ES-I3 (cell line): ENCODE data around the gene SF3B6.
"Not testable (repeated sequence)": the region's sequence is repeated elsewhere in the genome, so short reads cannot be mapped to it uniquely, and the experiment has no call there.

ENCODE experiments used
- H3K36me3 ChIP-seq: 2 replicates; pipeline ENCODE4 v1.6.1; 2013; ENCODE audit warnings: mild to moderate bottlenecking, low read length, control low read depth, moderate library complexity; ENCODE audit not compliant: insufficient read depth
- H3K4me1 ChIP-seq: 2 replicates; pipeline ENCODE4 v1.6.1; 2013; ENCODE audit warnings: mild to moderate bottlenecking, control low read depth, low read length; ENCODE audit not compliant: insufficient read depth
- H3K9ac ChIP-seq: 2 replicates; pipeline ENCODE4 v1.6.1; 2013; ENCODE audit warnings: low read depth, mild to moderate bottlenecking, low read length, moderate library complexity
- H3K9me3 ChIP-seq: 2 replicates; pipeline ENCODE4 v1.6.1; 2013; ENCODE audit warnings: mild to moderate bottlenecking, low read length, moderate library complexity; ENCODE audit not compliant: control insufficient read depth, insufficient read depth

SF3B6 gene

GRCh38 chr2:24075915-24076848, at the start of gene SF3B6:
SF3B6 (minus strand) TSS chr2:24076326; CDS start chr2:24076229, 97 bp downstream.
- Histone ChIP-seq H3K4me1 (no peaks in the 10 kb centered on the region), H3K9me3 (no peaks in the 10 kb centered on the region), H3K36me3 (peaks cover 11% of the 10 kb centered on the region), H3K9ac (peak within 1 kb of the TSS; percentile 62)

- Histone ChIP-seq H3K4me1 (no peaks in the 10 kb centered on the region), H3K36me3 (no peaks in the 10 kb centered on the region), H3K9ac (peak overlapping the region; percentile 90), H3K9me3 (no peaks in the 10 kb centered on the region)
These were observed 47.9 kb upstream of the SF3B6 start for GRCh38 chr2:24123922-24124580.

- Histone ChIP-seq H3K9ac (peak within 1 kb of the TSS; percentile 90), H3K9me3 (no peaks in the 10 kb centered on the region), H3K36me3 (no peaks in the 10 kb centered on the region), H3K4me1 (no peaks in the 10 kb centered on the region)
These were observed 47.2 kb upstream of the SF3B6 start, which contains the start of the genes FAM228B and PFN4 for GRCh38 chr2:24123195-24123921. FAM228B (plus strand) TSS chr2:24123469; CDS start chr2:24124362, 893 bp downstream. PFN4 (minus strand) TSS chr2:24123334; CDS start chr2:24122535, 799 bp downstream.

DNA sequence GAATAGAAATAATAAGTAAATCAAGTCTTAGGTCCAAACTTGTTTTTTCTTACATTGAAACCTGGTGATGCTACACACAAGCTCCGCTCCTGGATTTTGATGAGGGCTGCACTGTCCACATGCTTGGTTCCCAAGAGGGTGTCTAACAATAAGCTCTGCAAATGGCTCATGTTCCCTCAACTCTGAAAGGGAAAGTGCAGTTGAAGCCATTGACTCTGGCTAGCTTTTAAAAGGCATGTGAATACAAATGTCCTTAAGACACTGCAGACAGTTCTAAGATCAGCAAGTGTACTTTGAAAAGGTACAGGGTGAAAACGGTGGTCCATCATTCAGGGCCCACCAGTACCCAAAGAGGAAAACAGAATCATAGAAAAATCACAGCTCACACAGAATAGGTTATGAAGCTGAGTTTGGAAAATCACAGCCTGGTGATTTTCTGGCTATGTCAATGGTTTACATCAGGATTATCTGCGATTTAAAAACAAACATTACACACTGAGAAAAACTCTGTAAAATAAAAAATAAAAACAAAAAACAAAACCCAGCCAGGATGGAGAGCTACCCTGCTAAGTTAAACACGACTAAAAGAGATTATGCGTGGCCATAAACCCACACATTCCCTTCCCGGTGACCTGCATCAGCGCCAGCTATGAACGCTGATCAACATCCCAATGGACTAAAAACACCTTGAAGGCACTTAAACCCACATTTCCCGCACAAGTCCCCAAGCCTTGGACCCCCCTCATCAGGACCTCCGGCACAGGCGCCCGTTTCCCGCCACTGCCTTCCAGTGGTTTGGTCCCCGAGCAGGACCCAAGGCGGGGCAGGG, 46.5 kb upstream of the SF3B6 start:
- Histone ChIP-seq H3K9me3 (no peaks in the 10 kb centered on the region), H3K9ac (peak overlapping the region; percentile 90), H3K36me3 (no peaks in the 10 kb centered on the region), H3K4me1 (no peaks in the 10 kb centered on the region)

DNA sequence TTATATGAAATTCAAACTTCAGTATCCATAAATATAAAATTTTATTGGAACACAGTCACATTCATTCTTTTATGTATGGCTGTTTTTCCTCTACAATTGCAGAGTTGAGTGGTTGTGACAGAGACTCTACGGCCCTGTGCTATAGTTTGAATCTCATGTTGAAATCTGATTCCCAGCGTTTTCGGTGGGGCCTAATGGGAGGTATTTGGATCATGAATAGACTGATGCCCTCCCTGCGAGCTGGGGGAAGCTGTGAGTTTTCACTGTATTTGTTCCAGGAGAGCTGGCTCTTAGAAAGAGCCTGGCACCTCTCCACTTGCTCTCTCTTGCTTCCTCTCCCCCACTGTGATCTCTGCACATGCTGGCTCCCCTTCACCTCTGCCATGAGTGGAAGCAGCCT, 45.3 kb upstream of the SF3B6 start:
- Histone ChIP-seq H3K9ac (no peak overlapping the region), H3K4me1 (no peaks in the 10 kb centered on the region), H3K9me3 (no peaks in the 10 kb centered on the region), H3K36me3 (no peaks in the 10 kb centered on the region)

DNA sequence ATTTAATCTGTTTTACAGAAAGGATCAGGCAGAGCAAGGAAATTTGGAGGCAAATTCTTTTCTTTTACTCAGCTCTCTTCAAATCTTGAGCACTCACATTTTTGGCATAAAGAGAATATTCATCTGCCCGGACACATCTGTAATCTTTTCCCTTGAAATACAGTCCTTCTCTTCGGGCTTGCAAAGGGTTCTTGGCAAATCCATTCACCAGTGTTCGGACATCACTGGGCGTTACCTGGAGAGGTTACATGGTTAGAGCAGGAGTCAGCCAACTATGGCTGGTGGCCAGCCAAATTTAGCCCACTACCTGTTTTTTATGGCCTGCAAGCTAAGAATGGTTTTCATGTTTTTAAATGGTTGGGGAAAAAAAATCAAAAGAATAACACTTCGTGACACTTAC, 44.9 kb upstream of the SF3B6 start:
- H3K9ac ChIP-seq = no peak overlapping the region
- no peaks in the 10 kb centered on the region for H3K4me1 ChIP-seq
- H3K9me3 ChIP-seq = no peaks in the 10 kb centered on the region
- no peaks in the 10 kb centered on the region for H3K36me3 ChIP-seq

DNA sequence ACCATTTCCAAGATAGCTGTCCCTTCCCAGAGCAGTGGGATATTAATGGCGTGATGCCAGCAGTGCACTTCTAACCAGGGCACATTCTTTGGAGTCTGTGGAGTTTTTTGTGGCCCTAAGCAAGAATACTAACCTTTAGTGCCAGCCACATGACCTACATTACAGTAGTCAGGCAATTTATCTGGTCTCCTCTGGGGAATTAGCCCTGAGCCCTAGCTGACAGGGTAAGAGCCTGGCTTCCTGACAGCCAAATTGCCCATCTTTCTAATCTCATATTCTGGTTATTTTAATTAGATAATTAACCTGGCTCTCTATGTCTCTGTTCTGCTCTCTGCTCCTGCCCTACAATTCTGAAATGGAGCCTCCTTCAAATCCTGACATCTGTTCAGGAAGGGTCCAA, 41.8 kb upstream of the SF3B6 start:
- no peak overlapping the region for H3K9ac ChIP-seq
- H3K36me3 ChIP-seq = no peaks in the 10 kb centered on the region
- no peaks in the 10 kb centered on the region for H3K9me3 ChIP-seq
- no peaks in the 10 kb centered on the region for H3K4me1 ChIP-seq

- Histone ChIP-seq H3K4me1 (no peaks in the 10 kb centered on the region), H3K36me3 (no peaks in the 10 kb centered on the region), H3K9ac (no peak overlapping the region), H3K9me3 (no peaks in the 10 kb centered on the region)
These were observed 38.9 kb upstream of the SF3B6 start for GRCh38 chr2:24115057-24115456.

DNA sequence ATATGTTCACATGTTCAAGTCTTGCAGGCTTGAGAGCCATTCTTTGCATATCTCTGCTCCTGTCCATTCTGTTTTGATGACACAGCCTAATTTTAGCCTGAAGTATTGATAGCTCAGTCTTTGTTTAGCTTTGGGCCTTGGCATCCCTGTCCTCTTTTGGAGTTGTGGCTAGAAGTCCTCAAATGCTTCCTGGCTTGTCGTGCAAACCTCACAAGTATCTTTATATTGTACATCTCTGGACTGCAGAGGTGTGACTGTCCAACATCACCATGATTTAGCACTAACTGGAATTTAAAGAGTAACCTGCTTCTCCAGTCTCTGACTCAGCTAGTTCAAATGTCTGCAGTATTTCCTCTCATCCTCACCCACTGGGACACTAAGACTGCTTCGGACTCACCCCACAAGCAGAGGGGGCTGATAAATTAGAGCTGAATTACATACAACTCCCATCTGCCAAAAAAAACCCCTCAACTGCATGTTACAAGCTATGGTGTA, 35.3 kb upstream of the SF3B6 start:
- H3K9ac ChIP-seq = no peak overlapping the region
- H3K36me3 ChIP-seq = no peaks in the 10 kb centered on the region
- no peaks in the 10 kb centered on the region; the same call in 1 of the 2 replicates for H3K9me3 ChIP-seq
- H3K4me1 ChIP-seq = no peaks in the 10 kb centered on the region

GRCh38 chr2:24110660-24111303, 34.7 kb upstream of the SF3B6 start:
- no peaks in the 10 kb centered on the region for H3K36me3 ChIP-seq
- H3K4me1 ChIP-seq = no peaks in the 10 kb centered on the region
- no peaks in the 10 kb centered on the region; the same call in 1 of the 2 replicates for H3K9me3 ChIP-seq
- no peak overlapping the region for H3K9ac ChIP-seq

- not testable (repeated sequence) for H3K9ac ChIP-seq, H3K9me3 ChIP-seq, H3K4me1 ChIP-seq, H3K36me3 ChIP-seq
These were observed 33.3 kb upstream of the SF3B6 start for GRCh38 chr2:24109431-24109830.

GRCh38 chr2:24107336-24107735, 31.2 kb upstream of the SF3B6 start:
- Histone ChIP-seq H3K36me3 (no peaks in the 10 kb centered on the region), H3K9me3 (no peaks in the 10 kb centered on the region; the same call in 1 of the 2 replicates), H3K9ac (no peak overlapping the region), H3K4me1 (no peaks in the 10 kb centered on the region)

GRCh38 chr2:24106786-24107185, 30.7 kb upstream of the SF3B6 start:
- H3K9ac ChIP-seq = no peak overlapping the region
- H3K36me3 ChIP-seq = no peaks in the 10 kb centered on the region
- H3K9me3 ChIP-seq = no peaks in the 10 kb centered on the region; the same call in 1 of the 2 replicates
- no peaks in the 10 kb centered on the region for H3K4me1 ChIP-seq
